ENCODE results near the gene ECM2. TPM values are rescaled to one million over a fixed set of nuclear protein-coding genes. Genes with fewer than 3 reads are reported as not detected.
"Not testable (repeated sequence)": the region's sequence is repeated elsewhere in the genome, so short reads cannot be mapped to it uniquely, and the experiment has no call there.

The ECM2 gene
- under 1 TPM; 0.41 to 0.84 TPM for polyA plus RNA-seq

DNA sequence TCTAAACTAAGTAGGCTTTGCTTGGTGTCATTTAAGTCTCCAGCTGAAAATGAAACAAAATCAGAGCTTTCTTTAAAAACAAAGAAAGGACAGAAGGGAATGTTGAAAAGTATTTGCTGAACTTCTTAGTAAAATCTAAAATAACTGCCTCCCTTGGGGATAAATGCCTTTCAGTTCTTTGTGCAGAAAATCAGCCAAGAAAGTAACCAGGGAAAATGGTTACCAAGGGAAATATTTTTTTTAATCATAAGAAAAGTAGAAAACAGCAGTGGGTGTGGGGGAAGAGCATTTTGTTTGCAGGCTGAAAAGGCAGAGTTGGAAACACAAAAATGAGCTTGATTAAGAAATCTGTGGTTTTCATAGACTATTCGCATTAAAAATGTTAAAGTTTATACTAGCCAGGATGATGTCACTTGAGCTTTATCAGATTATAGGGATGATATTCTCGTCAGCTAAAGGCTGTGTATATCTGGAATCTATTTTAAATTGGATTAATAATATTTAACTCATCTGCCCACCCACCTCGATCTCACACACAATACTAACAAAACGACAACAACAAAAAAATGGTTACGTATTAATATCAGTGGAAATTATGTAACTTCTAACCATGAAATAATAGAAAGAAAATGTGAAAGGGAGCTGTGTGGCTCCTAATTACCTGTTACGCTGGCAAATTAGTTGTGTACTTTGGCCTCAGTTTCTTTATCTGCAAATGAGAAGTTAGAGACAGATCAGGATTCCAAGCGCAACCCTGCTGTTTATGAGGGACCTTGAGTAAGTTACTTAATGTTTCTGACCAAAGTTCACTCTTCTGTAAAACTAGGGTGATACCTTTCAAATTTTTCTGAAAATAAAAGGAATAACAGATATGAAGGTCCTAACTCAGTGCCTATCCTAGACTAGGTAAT is at the start of gene ECM2:
Gene ECM2, minus strand, starts transcription at position 51 of the 911 bp plus-strand sequence. CDS start 13,124 bp downstream, outside the sequence.
- no peaks in the 10 kb centered on the region for H3K4me1 ChIP-seq (ENCODE audit: control insufficient read depth in 2 of 2, insufficient read depth in 2 of 2, low read length in 1 of 2)
- no peaks in the 10 kb centered on the region for H3K9me3 ChIP-seq (ENCODE audit: control insufficient read depth in 2 of 2, insufficient read depth in 1 of 2, low read depth in 1 of 2, low read length in 1 of 2)
- H3K27ac ChIP-seq (ENCODE audit: low read depth in 2 of 2, low read length in 1 of 2): no peak within 1 kb of the TSS
- no peaks in the 10 kb centered on the region for H3K36me3 ChIP-seq (ENCODE audit: control insufficient read depth in 2 of 2, insufficient read depth in 2 of 2, low read length in 1 of 2)
- 57 to 73% methylated on average over 7 of the region's 7 CpGs for WGBS, 2 donors
- no peaks in the 10 kb centered on the region for H3K27me3 ChIP-seq (ENCODE audit: control insufficient read depth in 1 of 2, insufficient read depth in 2 of 2, low read length in 2 of 2)
- no peak within 1 kb of the TSS for H3K4me3 ChIP-seq (ENCODE audit: low read depth in 1 of 2, low read length in 2 of 2)

DNA sequence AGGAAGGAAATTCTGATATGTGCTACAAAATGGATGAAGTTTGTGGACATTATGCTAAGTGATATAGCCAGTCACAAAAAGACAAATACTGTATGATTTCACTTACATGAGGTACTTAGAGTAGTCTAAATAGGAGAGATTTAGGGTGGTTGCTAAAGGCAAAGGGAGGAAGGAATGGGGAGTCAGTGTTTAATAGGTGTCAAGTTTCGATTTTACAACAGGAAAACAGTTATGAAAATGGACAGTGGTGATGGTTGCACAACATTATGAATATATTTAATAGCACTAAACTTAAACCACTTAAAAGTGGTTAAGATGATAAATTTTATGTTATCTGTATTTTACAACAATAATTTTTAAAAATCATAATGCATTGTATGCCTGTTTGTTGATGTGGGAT is 40.4 kb upstream of the ECM2 start:
- H3K4me1 ChIP-seq (ENCODE audit: control insufficient read depth in 2 of 2, insufficient read depth in 2 of 2, low read length in 1 of 2): no peaks in the 10 kb centered on the region
- H3K4me3 ChIP-seq (ENCODE audit: low read depth in 1 of 2, low read length in 2 of 2): no peak overlapping the region
- no peak overlapping the region for H3K27ac ChIP-seq (ENCODE audit: low read depth in 2 of 2, low read length in 1 of 2)
- no peaks in the 10 kb centered on the region for H3K9me3 ChIP-seq (ENCODE audit: control insufficient read depth in 2 of 2, insufficient read depth in 1 of 2, low read depth in 1 of 2, low read length in 1 of 2)
- 71 to 75% methylated on average over 1 of the region's 1 CpG for WGBS, 2 donors
- no peaks in the 10 kb centered on the region for H3K27me3 ChIP-seq (ENCODE audit: control insufficient read depth in 1 of 2, insufficient read depth in 2 of 2, low read length in 2 of 2)
- H3K36me3 ChIP-seq (ENCODE audit: control insufficient read depth in 2 of 2, insufficient read depth in 2 of 2, low read length in 1 of 2): no peaks in the 10 kb centered on the region

DNA sequence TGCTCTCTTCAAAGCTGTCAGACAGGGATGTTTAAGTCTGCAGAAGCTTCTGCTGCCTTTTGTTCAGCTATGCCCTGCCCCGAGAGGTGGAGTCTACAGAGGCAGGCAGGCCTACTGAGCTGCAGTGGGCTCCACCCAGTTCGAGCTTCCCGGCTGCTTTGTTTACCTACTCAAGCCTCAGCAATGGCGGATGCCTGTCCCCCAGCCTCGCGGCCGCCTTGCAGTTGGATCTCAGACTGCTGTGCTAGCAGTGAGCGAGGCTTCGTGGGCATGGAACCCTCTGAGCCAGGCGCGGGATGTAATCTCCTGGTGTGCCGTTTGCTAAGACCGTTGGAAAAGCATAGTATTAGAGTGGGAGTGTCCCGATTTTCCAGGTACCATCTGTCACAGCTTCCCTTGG is 37.8 kb upstream of the ECM2 start:
- H3K27ac ChIP-seq (ENCODE audit: low read depth in 2 of 2, low read length in 1 of 2): not testable (repeated sequence)
- WGBS, 2 donors: 93 to 96% methylated on average over 14 of the region's 14 CpGs

DNA sequence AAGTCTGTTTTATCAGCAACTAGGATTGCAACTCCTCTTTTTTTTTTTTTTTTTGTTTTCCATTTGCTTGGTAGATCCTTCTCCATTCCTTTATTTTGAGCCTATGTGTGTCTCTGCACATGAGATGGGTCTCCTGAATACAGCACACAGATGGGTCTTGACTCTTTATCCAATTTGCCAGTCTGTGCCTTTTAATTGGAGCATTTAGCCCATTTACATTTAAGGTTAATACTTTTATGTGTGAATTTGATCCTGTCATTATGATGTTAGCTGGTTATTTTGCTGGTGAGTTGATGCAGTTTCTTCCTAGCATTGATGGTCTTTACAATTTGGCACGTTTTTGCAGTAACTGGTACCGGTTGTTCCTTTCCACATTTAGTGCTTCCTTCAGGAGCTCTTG is 36.1 kb upstream of the ECM2 start:
- H3K27ac ChIP-seq (ENCODE audit: low read depth in 2 of 2, low read length in 1 of 2); H3K36me3 ChIP-seq (ENCODE audit: control insufficient read depth in 2 of 2, insufficient read depth in 2 of 2, low read length in 1 of 2); H3K4me3 ChIP-seq (ENCODE audit: low read depth in 1 of 2, low read length in 2 of 2); H3K27me3 ChIP-seq (ENCODE audit: control insufficient read depth in 1 of 2, insufficient read depth in 2 of 2, low read length in 2 of 2); H3K4me1 ChIP-seq (ENCODE audit: control insufficient read depth in 2 of 2, insufficient read depth in 2 of 2, low read length in 1 of 2); H3K9me3 ChIP-seq (ENCODE audit: control insufficient read depth in 2 of 2, insufficient read depth in 1 of 2, low read depth in 1 of 2, low read length in 1 of 2): not testable (repeated sequence)
- 91 to 93% methylated on average over 2 of the region's 2 CpGs for WGBS, 2 donors

More for the DNA sequence above, 37.8 kb upstream of the ECM2 start:
- not testable (repeated sequence) for H3K27me3 ChIP-seq (ENCODE audit: control insufficient read depth in 1 of 2, insufficient read depth in 2 of 2, low read length in 2 of 2); H3K36me3 ChIP-seq (ENCODE audit: control insufficient read depth in 2 of 2, insufficient read depth in 2 of 2, low read length in 1 of 2); H3K9me3 ChIP-seq (ENCODE audit: control insufficient read depth in 2 of 2, insufficient read depth in 1 of 2, low read depth in 1 of 2, low read length in 1 of 2); H3K4me1 ChIP-seq (ENCODE audit: control insufficient read depth in 2 of 2, insufficient read depth in 2 of 2, low read length in 1 of 2); H3K4me3 ChIP-seq (ENCODE audit: low read depth in 1 of 2, low read length in 2 of 2)

DNA sequence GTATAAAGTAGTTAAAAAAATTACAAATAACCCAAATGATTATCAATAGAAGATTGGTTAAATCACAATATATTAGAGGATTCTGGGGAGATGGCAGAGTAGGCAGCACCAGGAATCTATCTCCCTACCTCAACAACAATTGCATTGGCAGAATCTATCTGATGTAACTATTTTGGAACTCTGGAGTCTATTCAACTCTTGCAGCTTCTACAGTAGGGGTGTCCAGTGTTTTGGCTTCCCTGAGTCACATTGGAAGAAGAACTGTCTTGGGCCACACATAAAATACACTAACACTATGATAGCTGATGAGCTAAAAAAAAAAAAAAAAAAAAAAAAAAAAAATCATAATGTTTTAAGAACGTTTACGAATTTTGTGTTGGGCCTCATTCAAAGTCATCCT is 29.2 kb upstream of the ECM2 start:
- Histone ChIP-seq H3K27me3 (ENCODE audit: control insufficient read depth in 1 of 2, insufficient read depth in 2 of 2, low read length in 2 of 2) (no peaks in the 10 kb centered on the region), H3K27ac (ENCODE audit: low read depth in 2 of 2, low read length in 1 of 2) (no peak overlapping the region), H3K4me3 (ENCODE audit: low read depth in 1 of 2, low read length in 2 of 2) (no peak overlapping the region), H3K36me3 (ENCODE audit: control insufficient read depth in 2 of 2, insufficient read depth in 2 of 2, low read length in 1 of 2) (no peaks in the 10 kb centered on the region), H3K4me1 (ENCODE audit: control insufficient read depth in 2 of 2, insufficient read depth in 2 of 2, low read length in 1 of 2) (no peaks in the 10 kb centered on the region), H3K9me3 (ENCODE audit: control insufficient read depth in 2 of 2, insufficient read depth in 1 of 2, low read depth in 1 of 2, low read length in 1 of 2) (no peaks in the 10 kb centered on the region)
- WGBS, 2 donors: 63 to 86% methylated on average over 2 of the region's 2 CpGs

DNA sequence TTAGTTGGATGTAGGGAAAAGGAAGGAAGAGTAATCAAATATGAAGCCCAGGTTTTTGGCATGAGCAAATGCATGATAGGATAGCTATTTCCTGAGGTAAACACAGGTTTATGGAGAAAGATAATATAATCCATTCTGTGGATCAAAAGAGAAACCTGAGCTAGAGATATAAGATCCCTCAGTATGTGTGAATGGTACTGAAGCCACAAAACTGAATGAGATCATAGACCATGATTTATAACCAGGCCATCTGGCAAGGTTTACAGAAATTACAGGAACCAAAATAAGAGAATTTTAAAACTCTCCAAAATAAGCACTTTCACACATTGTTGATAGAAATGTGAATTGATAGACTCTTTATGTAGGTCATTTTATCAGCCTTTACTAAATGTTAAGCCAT is 28.7 kb upstream of the ECM2 start:
- Histone ChIP-seq H3K4me3 (ENCODE audit: low read depth in 1 of 2, low read length in 2 of 2) (no peak overlapping the region), H3K27ac (ENCODE audit: low read depth in 2 of 2, low read length in 1 of 2) (no peak overlapping the region), H3K9me3 (ENCODE audit: control insufficient read depth in 2 of 2, insufficient read depth in 1 of 2, low read depth in 1 of 2, low read length in 1 of 2) (no peaks in the 10 kb centered on the region), H3K36me3 (ENCODE audit: control insufficient read depth in 2 of 2, insufficient read depth in 2 of 2, low read length in 1 of 2) (no peaks in the 10 kb centered on the region), H3K27me3 (ENCODE audit: control insufficient read depth in 1 of 2, insufficient read depth in 2 of 2, low read length in 2 of 2) (no peaks in the 10 kb centered on the region), H3K4me1 (ENCODE audit: control insufficient read depth in 2 of 2, insufficient read depth in 2 of 2, low read length in 1 of 2) (no peaks in the 10 kb centered on the region)

DNA sequence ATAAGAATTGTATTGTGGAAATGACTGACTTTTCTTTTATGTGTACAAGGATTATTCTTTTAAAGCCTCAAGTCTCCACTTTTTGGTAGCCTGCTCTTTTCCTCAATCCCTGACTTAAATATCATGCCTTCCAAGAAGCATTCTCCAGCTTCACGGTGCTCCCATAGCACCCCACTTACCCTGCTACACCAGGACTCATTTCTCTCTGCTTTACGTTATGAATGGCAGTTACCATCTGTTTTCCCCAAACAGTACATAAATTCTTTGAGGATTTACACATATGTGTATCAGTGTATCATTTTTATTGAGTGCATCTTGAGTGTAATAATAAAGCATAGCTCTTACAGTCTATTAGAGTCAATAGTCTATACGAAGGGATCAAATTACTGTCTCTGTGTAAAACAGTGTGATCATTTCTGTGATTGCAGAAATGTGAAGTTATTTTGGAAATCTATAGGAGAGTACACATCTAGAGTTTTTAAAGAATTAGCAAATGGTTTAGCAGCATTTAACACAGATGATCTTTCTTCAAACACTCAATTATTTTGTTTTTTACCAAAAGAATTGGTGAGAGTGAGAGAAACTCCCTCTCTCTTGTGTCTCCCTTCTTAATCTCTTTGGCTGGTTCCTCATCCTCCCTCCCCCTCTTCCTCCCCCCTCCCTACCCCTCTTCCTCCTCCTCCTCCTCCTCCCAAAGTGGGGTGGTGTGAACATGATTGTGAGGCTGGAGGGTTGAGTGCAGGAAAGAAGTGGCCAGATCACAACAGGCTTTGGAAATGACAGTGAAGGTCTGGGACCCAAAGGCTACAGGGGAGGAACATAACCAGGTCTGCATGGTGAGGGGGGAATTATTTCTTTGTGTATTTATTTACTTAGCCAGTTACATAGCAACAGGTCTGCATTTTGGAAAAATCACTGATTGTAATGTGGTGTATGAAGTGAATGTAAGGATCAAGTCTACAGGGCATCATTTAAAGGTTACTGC is 27.6 kb upstream of the ECM2 start:
- H3K4me3 ChIP-seq (ENCODE audit: low read depth in 1 of 2, low read length in 2 of 2): no peak overlapping the region
- H3K4me1 ChIP-seq (ENCODE audit: control insufficient read depth in 2 of 2, insufficient read depth in 2 of 2, low read length in 1 of 2): peaks cover 0 to 6% of the 10 kb centered on the region in 2 donors
- H3K36me3 ChIP-seq (ENCODE audit: control insufficient read depth in 2 of 2, insufficient read depth in 2 of 2, low read length in 1 of 2): no peaks in the 10 kb centered on the region
- H3K9me3 ChIP-seq (ENCODE audit: control insufficient read depth in 2 of 2, insufficient read depth in 1 of 2, low read depth in 1 of 2, low read length in 1 of 2): no peaks in the 10 kb centered on the region
- no peaks in the 10 kb centered on the region for H3K27me3 ChIP-seq (ENCODE audit: control insufficient read depth in 1 of 2, insufficient read depth in 2 of 2, low read length in 2 of 2)
- 73 to 75% methylated on average over 3 of the region's 3 CpGs for WGBS, 2 donors
- H3K27ac ChIP-seq (ENCODE audit: low read depth in 2 of 2, low read length in 1 of 2): no peak overlapping the region

DNA sequence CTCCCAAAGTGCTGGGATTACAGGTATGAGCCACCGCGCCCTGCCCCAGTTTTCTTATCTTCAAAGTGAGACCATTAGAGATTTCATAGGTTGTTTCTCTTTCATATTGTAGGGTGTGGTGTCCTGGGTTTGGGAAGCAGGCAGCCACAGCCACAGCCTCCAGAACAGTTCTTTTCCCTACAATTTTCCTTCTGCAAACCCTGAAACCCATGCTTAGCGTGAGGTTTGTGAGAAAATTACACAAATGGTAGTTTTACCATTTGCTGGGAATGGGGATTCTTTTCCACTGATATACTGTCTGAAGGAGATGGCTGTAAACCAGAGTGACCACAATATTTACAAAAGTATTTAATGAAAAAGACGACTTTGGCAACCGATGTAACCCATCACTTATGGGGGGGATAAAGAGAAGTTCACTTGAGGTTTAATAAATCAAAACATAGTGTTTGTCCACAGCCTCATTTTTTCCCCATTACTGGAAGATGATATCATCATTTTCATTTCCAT is 26.7 kb upstream of the ECM2 start:
- no peaks in the 10 kb centered on the region for H3K9me3 ChIP-seq (ENCODE audit: control insufficient read depth in 2 of 2, insufficient read depth in 1 of 2, low read depth in 1 of 2, low read length in 1 of 2)
- no peaks in the 10 kb centered on the region for H3K36me3 ChIP-seq (ENCODE audit: control insufficient read depth in 2 of 2, insufficient read depth in 2 of 2, low read length in 1 of 2)
- no peak overlapping the region for H3K4me3 ChIP-seq (ENCODE audit: low read depth in 1 of 2, low read length in 2 of 2)
- 78 to 80% methylated on average over 5 of the region's 5 CpGs for WGBS, 2 donors
- peaks cover 0 to 7% of the 10 kb centered on the region in 2 donors for H3K4me1 ChIP-seq (ENCODE audit: control insufficient read depth in 2 of 2, insufficient read depth in 2 of 2, low read length in 1 of 2)
- no peak overlapping the region for H3K27ac ChIP-seq (ENCODE audit: low read depth in 2 of 2, low read length in 1 of 2)
- H3K27me3 ChIP-seq (ENCODE audit: control insufficient read depth in 1 of 2, insufficient read depth in 2 of 2, low read length in 2 of 2): no peaks in the 10 kb centered on the region

Data from esophagus (tissue), 2 donors.